Measurements from ENCODE around the gene ARFGAP3. TPM values are rescaled to one million over a fixed set of nuclear protein-coding genes. Genes with fewer than 3 reads are reported as not detected.

Gene ARFGAP3
- total RNA-seq, 4 donors from 2014 or later: 38.4 to 86.9 (median 47.5) TPM

DNA sequence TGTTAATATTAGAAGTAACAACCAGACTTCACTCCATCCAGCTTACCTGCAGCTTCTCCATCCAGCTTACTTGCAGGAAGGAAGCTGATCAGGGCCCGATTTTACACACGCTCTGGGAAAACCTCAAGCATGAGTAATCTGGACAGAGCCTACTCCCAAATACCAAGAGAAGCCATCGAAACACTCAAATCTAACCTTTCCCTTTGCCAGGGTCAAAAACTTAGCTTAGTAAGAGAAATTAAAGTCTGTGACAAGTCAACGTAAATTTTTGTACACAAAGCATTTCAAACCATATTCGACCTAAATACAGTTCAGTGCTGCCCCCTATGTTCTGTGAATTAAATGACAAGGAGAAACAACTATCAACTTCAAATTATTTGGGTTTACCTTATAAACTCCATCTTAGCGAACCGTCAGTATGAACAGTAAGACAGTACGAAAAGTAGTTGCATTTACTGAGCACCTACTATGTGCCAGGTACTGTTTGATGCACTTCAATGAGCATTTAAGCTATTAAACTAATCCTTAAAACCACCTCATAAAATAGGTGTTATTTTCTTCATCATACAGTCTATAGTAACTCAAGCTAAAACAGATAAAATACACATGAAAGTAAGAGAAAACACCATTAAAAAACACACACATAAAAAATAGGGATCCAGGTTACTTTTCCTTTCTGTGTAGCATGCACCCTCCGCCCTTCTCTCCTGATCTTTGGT is 36.9 kb downstream of the ARFGAP3 start:
- Histone ChIP-seq H3K27me3 (no peaks in the 10 kb centered on the region), H3K4me3 (no peak overlapping the region), H3K9me3 (no peaks in the 10 kb centered on the region), H3K36me3 (no peaks in the 10 kb centered on the region), H3K4me1 (no peaks in the 10 kb centered on the region), H3K27ac (peak overlapping the region in 1 of 2 donors; percentile 61)
- no peak for DNase-seq
- TF ChIP-seq CTCF (IDR thresholded peaks at IDR 0.05) (peak; percentile 16 to 72 (median 38)), POLR2A (IDR thresholded peaks at IDR 0.05) (no peak)
- intact Hi-C loops (cut with DNase I; ENCODE audit: low total_unique reads): loop anchor here (5.0 kb wide), 1 partner anchor 158 kb away; no protein-coding TSS in a partner anchor

DNA sequence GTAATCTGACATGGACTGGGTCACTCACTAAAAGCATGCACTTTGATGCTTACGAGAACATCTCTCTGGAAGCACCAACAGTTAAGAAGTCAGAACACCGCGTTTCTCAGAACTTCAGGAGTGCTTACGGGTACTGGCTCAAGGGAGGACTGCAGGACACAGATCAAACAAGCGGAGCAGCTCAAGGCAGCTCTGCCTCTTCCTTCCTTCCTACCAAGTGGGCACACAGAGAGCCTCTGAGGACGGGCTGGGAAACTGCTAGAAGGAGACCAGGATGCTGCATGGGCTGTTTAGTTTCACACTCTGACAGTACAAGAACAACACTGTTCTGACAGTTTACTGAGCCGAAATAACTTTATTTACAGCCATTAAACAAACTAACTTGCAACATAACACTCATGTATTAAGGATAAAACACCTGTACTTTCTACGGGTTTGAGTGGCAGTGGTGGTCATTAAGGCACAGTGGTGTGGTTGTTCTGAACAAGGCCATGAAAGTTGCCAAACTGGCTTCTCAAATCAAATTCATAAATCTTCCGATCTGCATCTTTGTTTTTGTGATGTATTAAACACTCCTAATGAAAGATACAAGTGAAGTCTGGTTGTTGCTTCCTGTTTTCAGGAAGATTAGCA is 37.5 kb downstream of the ARFGAP3 start:
- no peaks in the 10 kb centered on the region for H3K27me3 ChIP-seq
- no peaks in the 10 kb centered on the region for H3K36me3 ChIP-seq
- no peak for DNase-seq
- H3K4me1 ChIP-seq: no peaks in the 10 kb centered on the region
- intact Hi-C loops (cut with DNase I; ENCODE audit: low total_unique reads): loop anchor here (5.0 kb wide), 1 partner anchor 157 kb away; no protein-coding TSS in a partner anchor
- no peak overlapping the region for H3K4me3 ChIP-seq
- H3K9me3 ChIP-seq: no peaks in the 10 kb centered on the region
- TF ChIP-seq CTCF (IDR thresholded peaks at IDR 0.05) (no peak), POLR2A (IDR thresholded peaks at IDR 0.05) (no peak)
- peak overlapping the region; percentile 3 to 61 for H3K27ac ChIP-seq

- no peak overlapping the region for H3K27ac ChIP-seq
- H3K4me1 ChIP-seq: no peaks in the 10 kb centered on the region
- no peaks in the 10 kb centered on the region for H3K36me3 ChIP-seq
Observed at GRCh38 chr22:42817556-42817955, 39.5 kb downstream of the ARFGAP3 start.

DNA sequence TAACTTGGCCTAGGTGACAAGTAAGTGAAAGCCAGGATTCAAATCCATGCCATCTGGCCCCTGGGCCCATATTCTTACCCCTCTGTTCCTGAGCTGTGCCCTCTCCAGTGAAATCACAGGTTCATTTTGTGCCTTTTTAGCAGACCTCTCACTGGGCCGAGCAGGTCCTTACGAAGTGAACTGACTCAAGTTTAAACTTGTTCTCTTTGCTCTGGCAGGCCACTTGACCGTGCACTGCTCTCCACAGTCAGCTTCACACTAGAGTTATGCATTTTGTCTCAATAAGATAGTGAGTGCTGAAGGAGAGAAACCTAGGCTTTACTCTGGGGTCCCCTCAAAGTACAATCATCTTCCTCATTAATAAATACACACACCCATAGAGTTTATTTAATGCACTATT is 40.7 kb downstream of the ARFGAP3 start:
- Histone ChIP-seq H3K4me3 (no peak overlapping the region), H3K4me1 (no peaks in the 10 kb centered on the region), H3K27ac (no peak overlapping the region), H3K27me3 (no peaks in the 10 kb centered on the region), H3K36me3 (no peaks in the 10 kb centered on the region), H3K9me3 (no peaks in the 10 kb centered on the region)
- intact Hi-C loops (cut with DNase I; ENCODE audit: low total_unique reads): no loop called here
- no peak for DNase-seq
- TF ChIP-seq POLR2A (IDR thresholded peaks at IDR 0.05) (no peak), CTCF (IDR thresholded peaks at IDR 0.05) (no peak)

More at GRCh38 chr22:42817556-42817955, 39.5 kb downstream of the ARFGAP3 start:
- H3K9me3 ChIP-seq: no peaks in the 10 kb centered on the region
- TF ChIP-seq POLR2A (IDR thresholded peaks at IDR 0.05) (no peak), CTCF (IDR thresholded peaks at IDR 0.05) (no peak)
- DNase-seq: no peak
- H3K4me3 ChIP-seq: no peak overlapping the region
- no peaks in the 10 kb centered on the region for H3K27me3 ChIP-seq
- intact Hi-C loops (cut with DNase I; ENCODE audit: low total_unique reads): no loop called here

DNA sequence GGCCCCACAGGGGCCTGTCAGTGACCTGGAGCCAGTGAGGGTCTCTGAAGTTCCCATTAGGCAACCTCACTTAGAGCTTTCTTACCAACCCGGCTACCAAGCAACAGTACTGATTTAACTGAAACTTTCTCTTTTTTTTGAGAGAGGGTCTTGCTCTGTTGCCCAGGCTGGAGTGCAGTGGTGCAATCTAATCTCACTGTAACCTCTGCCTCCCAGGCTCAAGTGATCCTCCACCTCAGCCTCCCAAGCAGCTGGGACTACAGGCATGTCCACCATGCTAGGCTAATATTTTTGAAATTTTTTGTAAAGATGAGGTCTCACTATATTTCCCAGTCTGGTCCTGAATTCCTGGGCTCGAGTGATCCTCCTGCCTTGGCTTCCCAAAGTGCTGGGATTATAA is 42.5 kb downstream of the ARFGAP3 start:
- TF ChIP-seq POLR2A (IDR thresholded peaks at IDR 0.05): no peak
- no peak for TF ChIP-seq CTCF (IDR thresholded peaks at IDR 0.05)
- no peaks in the 10 kb centered on the region for H3K4me1 ChIP-seq
- no peak overlapping the region for H3K27ac ChIP-seq
- intact Hi-C loops (cut with DNase I; ENCODE audit: low total_unique reads): no loop called here
- no peak overlapping the region for H3K4me3 ChIP-seq
- H3K36me3 ChIP-seq: no peaks in the 10 kb centered on the region
- DNase-seq: no peak
- H3K9me3 ChIP-seq: no peaks in the 10 kb centered on the region
- no peaks in the 10 kb centered on the region for H3K27me3 ChIP-seq
